HepG2 (cell line): ENCODE results near the gene OPA3.

Source experiments
- EZH2 ChIP-seq: conservative IDR thresholded peaks from 2 replicates; pipeline ENCODE4 v1.6.1; 2012; ENCODE audit warnings: mild to moderate bottlenecking, low read depth, low read length, moderate library complexity
- KMT2B ChIP-seq: IDR thresholded peaks from 2 replicates; pipeline ENCODE4 v1.6.1; 2016; ENCODE audit warnings: missing genetic modification reagents, missing compliant biosample characterization
- POLR2AphosphoS5 ChIP-seq: IDR thresholded peaks from 2 replicates; pipeline ENCODE4 v1.6.1; 2012; ENCODE audit warnings: low read depth, low read length
- RAD21 ChIP-seq: fragments of 450-650 bp; formaldehyde crosslinking; IDR thresholded peaks from 2 replicates; pipeline ENCODE4 v1.5.0; 2020; ENCODE audit warnings: mild to moderate bottlenecking
- SMAD1 ChIP-seq: sonication (generic); formaldehyde crosslinking; IDR thresholded peaks from 2 replicates; pipeline ENCODE4 v1.4.0; 2020; ENCODE audit warnings: missing genetic modification reagents, low read depth, mild to moderate bottlenecking, borderline replicate concordance
- TARDBP ChIP-seq: sonication (generic); formaldehyde crosslinking; IDR thresholded peaks from 2 replicates; pipeline ENCODE4 v1.8.0; 2022; ENCODE audit warnings: mild to moderate bottlenecking, missing genetic modification reagents
- TMF1 ChIP-seq: sonication (generic); formaldehyde crosslinking; IDR thresholded peaks from 2 replicates; pipeline ENCODE4 v1.8.1; 2022; ENCODE audit warnings: low read depth, missing genetic modification reagents
- ZNF761 ChIP-seq: sonication (generic); formaldehyde crosslinking; conservative IDR thresholded peaks from 2 replicates; pipeline ENCODE4 v1.4.0; 2020; ENCODE audit warnings: mild to moderate bottlenecking, missing genetic modification reagents
- TF ChIP-seq, protein P1 (sequence below): sonication (generic); formaldehyde crosslinking; IDR thresholded peaks from 2 replicates; pipeline ENCODE4 v1.5.0; 2020; ENCODE audit warnings: mild to moderate bottlenecking, missing genetic modification reagents, moderate library complexity
- TF ChIP-seq, protein P2 (sequence below): sonication (generic); formaldehyde crosslinking; IDR thresholded peaks from 2 replicates; pipeline ENCODE4 v1.5.0; 2020; ENCODE audit warnings: missing genetic modification reagents
- TF ChIP-seq, protein P3 (sequence below): IDR thresholded peaks from 2 replicates; pipeline ENCODE4 v1.6.1; 2012; ENCODE audit warnings: inconsistent platforms
- TF ChIP-seq, protein P4 (sequence below): sonication (generic); formaldehyde crosslinking; IDR thresholded peaks from 2 replicates; pipeline ENCODE4 v1.5.1; 2020; ENCODE audit warnings: mild to moderate bottlenecking, missing genetic modification reagents, moderate library complexity
- TF ChIP-seq, protein P5 (sequence below): IDR thresholded peaks from 2 replicates; pipeline ENCODE4 v1.6.1; 2016; ENCODE audit warnings: low read depth, missing genetic modification reagents, missing compliant biosample characterization
- TF ChIP-seq, protein P6 (sequence below): sonication (generic); formaldehyde crosslinking; IDR thresholded peaks from 2 replicates; pipeline ENCODE4 v1.4.0; 2020; ENCODE audit warnings: missing genetic modification reagents

DNA sequence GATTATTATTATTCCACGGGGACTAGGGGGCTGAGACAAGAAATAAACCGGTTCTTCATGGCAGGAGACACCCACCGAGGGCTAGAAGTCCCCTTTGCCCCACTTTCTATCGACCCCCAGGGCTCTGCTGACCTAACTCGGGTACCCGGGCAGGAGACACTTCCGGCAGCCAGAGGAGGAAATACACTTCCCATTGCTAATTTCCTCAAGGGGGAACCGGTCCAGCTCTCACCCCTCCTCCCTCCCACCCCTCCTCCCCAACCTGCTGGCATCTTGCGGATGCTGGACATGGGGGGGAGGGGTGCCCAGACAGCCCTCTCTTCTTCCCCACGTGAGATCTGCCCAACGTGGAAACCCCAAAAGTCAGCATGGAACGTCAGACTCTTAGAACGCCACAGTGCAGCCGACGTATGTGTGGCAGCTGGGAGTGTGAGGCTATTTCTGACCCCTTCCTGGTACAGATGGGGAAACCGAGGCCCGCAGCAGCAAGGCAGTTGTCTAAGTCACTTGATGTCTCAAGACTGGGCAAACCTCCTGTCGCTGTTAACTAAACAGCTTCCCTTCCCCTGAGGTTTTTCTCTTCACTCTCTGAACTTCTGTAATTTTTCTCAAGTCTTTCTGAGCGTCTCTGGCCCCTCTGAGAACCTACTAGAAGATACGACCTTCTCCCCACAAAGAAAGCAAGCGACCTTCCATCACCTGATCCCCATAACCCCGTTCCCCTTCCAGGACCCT, 13.8 kb upstream of the OPA3 start:
- TF ChIP-seq SMAD1 (CRISPR knock-in tag) (no peak), EZH2 (no peak), TMF1 (CRISPR knock-in tag) (no peak), POLR2AphosphoS5 (no peak), RAD21 (CRISPR knock-in tag) (no peak), ZNF761 (CRISPR knock-in tag) (no peak), KMT2B (CRISPR knock-in tag) (no peak), TARDBP (CRISPR knock-in tag) (no peak)
- TF ChIP-seq, protein P1, sequence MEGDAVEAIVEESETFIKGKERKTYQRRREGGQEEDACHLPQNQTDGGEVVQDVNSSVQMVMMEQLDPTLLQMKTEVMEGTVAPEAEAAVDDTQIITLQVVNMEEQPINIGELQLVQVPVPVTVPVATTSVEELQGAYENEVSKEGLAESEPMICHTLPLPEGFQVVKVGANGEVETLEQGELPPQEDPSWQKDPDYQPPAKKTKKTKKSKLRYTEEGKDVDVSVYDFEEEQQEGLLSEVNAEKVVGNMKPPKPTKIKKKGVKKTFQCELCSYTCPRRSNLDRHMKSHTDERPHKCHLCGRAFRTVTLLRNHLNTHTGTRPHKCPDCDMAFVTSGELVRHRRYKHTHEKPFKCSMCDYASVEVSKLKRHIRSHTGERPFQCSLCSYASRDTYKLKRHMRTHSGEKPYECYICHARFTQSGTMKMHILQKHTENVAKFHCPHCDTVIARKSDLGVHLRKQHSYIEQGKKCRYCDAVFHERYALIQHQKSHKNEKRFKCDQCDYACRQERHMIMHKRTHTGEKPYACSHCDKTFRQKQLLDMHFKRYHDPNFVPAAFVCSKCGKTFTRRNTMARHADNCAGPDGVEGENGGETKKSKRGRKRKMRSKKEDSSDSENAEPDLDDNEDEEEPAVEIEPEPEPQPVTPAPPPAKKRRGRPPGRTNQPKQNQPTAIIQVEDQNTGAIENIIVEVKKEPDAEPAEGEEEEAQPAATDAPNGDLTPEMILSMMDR = no peak
- TF ChIP-seq, protein P2, sequence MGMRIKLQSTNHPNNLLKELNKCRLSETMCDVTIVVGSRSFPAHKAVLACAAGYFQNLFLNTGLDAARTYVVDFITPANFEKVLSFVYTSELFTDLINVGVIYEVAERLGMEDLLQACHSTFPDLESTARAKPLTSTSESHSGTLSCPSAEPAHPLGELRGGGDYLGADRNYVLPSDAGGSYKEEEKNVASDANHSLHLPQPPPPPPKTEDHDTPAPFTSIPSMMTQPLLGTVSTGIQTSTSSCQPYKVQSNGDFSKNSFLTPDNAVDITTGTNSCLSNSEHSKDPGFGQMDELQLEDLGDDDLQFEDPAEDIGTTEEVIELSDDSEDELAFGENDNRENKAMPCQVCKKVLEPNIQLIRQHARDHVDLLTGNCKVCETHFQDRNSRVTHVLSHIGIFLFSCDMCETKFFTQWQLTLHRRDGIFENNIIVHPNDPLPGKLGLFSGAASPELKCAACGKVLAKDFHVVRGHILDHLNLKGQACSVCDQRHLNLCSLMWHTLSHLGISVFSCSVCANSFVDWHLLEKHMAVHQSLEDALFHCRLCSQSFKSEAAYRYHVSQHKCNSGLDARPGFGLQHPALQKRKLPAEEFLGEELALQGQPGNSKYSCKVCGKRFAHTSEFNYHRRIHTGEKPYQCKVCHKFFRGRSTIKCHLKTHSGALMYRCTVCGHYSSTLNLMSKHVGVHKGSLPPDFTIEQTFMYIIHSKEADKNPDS (CRISPR knock-in tag) = no peak
- TF ChIP-seq, protein P3, sequence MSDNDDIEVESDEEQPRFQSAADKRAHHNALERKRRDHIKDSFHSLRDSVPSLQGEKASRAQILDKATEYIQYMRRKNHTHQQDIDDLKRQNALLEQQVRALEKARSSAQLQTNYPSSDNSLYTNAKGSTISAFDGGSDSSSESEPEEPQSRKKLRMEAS = no peak
- TF ChIP-seq, protein P4, sequence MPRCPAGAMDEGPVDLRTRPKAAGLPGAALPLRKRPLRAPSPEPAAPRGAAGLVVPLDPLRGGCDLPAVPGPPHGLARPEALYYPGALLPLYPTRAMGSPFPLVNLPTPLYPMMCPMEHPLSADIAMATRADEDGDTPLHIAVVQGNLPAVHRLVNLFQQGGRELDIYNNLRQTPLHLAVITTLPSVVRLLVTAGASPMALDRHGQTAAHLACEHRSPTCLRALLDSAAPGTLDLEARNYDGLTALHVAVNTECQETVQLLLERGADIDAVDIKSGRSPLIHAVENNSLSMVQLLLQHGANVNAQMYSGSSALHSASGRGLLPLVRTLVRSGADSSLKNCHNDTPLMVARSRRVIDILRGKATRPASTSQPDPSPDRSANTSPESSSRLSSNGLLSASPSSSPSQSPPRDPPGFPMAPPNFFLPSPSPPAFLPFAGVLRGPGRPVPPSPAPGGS (CRISPR knock-in tag) = no peak
- TF ChIP-seq, protein P5, sequence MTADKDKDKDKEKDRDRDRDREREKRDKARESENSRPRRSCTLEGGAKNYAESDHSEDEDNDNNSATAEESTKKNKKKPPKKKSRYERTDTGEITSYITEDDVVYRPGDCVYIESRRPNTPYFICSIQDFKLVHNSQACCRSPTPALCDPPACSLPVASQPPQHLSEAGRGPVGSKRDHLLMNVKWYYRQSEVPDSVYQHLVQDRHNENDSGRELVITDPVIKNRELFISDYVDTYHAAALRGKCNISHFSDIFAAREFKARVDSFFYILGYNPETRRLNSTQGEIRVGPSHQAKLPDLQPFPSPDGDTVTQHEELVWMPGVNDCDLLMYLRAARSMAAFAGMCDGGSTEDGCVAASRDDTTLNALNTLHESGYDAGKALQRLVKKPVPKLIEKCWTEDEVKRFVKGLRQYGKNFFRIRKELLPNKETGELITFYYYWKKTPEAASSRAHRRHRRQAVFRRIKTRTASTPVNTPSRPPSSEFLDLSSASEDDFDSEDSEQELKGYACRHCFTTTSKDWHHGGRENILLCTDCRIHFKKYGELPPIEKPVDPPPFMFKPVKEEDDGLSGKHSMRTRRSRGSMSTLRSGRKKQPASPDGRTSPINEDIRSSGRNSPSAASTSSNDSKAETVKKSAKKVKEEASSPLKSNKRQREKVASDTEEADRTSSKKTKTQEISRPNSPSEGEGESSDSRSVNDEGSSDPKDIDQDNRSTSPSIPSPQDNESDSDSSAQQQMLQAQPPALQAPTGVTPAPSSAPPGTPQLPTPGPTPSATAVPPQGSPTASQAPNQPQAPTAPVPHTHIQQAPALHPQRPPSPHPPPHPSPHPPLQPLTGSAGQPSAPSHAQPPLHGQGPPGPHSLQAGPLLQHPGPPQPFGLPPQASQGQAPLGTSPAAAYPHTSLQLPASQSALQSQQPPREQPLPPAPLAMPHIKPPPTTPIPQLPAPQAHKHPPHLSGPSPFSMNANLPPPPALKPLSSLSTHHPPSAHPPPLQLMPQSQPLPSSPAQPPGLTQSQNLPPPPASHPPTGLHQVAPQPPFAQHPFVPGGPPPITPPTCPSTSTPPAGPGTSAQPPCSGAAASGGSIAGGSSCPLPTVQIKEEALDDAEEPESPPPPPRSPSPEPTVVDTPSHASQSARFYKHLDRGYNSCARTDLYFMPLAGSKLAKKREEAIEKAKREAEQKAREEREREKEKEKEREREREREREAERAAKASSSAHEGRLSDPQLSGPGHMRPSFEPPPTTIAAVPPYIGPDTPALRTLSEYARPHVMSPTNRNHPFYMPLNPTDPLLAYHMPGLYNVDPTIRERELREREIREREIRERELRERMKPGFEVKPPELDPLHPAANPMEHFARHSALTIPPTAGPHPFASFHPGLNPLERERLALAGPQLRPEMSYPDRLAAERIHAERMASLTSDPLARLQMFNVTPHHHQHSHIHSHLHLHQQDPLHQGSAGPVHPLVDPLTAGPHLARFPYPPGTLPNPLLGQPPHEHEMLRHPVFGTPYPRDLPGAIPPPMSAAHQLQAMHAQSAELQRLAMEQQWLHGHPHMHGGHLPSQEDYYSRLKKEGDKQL (CRISPR knock-in tag) = no peak
- TF ChIP-seq, protein P6, sequence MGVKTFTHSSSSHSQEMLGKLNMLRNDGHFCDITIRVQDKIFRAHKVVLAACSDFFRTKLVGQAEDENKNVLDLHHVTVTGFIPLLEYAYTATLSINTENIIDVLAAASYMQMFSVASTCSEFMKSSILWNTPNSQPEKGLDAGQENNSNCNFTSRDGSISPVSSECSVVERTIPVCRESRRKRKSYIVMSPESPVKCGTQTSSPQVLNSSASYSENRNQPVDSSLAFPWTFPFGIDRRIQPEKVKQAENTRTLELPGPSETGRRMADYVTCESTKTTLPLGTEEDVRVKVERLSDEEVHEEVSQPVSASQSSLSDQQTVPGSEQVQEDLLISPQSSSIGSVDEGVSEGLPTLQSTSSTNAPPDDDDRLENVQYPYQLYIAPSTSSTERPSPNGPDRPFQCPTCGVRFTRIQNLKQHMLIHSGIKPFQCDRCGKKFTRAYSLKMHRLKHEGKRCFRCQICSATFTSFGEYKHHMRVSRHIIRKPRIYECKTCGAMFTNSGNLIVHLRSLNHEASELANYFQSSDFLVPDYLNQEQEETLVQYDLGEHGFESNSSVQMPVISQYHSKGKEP (CRISPR knock-in tag) = no peak
